SH-SY5Y (cell line): ENCODE results near the gene DNAH9.

Experiments
- GATA2 ChIP-seq: IDR thresholded peaks from 2 replicates; pipeline ENCODE4 v1.6.1; 2011; ENCODE audit warnings: mild to moderate bottlenecking, low read depth, low read length
- GATA3 ChIP-seq: IDR thresholded peaks from 2 replicates; pipeline ENCODE4 v1.6.1; 2011; ENCODE audit warnings: low read depth, mild to moderate bottlenecking, low read length, moderate library complexity

- TF ChIP-seq GATA2 = no peak
- no peak for TF ChIP-seq GATA3
Observed at GRCh38 chr17:11693284-11693683, 95.0 kb downstream of the DNAH9 start.
